Dermis blood vessel endothelial cell (primary cell): ENCODE results near the gene CIPC. TPM values are rescaled to one million over a fixed set of nuclear protein-coding genes. Genes with fewer than 3 reads are reported as not detected.
A peak's percentile ranks its signal among the peaks of the same experiment; 100 is the strongest.

Experiments used
- DNase-seq: peaks from one replicate; pipeline ENCODE4 v3.0.0; 2010
- total RNA-seq: library from RNA; depleted of rRNA; stranded (reverse); fragments of >200 nt; gene quantifications from 2 replicates; pipeline ENCODE4 v1.2.3, GENCODE V29; 2014

The CIPC gene
- total RNA-seq, 1 donor from 2014 or later = 14.1 TPM

GRCh38 chr14:77103951-77104350 is 5.9 kb downstream of the CIPC start:
- no peak for DNase-seq

DNA sequence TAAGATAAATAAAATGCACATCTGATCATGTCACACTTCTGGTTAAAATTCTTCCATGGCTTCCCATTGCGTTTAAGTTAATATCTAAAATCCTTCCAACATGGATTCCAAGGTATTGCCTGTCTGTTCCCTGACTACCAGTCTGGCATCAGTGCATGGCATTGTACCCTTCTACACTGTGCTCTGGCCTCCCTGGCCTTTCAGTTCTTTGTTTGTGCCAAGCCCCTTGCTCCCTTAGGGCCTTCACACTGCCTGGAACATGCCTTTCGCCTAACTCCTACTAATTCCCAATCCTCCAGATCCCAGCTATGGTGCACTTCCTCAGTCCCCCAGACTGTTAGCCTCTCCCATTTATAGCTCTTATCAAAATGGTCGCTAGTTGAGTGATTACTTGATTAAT is 6.3 kb downstream of the CIPC start:
- no peak for DNase-seq

DNA sequence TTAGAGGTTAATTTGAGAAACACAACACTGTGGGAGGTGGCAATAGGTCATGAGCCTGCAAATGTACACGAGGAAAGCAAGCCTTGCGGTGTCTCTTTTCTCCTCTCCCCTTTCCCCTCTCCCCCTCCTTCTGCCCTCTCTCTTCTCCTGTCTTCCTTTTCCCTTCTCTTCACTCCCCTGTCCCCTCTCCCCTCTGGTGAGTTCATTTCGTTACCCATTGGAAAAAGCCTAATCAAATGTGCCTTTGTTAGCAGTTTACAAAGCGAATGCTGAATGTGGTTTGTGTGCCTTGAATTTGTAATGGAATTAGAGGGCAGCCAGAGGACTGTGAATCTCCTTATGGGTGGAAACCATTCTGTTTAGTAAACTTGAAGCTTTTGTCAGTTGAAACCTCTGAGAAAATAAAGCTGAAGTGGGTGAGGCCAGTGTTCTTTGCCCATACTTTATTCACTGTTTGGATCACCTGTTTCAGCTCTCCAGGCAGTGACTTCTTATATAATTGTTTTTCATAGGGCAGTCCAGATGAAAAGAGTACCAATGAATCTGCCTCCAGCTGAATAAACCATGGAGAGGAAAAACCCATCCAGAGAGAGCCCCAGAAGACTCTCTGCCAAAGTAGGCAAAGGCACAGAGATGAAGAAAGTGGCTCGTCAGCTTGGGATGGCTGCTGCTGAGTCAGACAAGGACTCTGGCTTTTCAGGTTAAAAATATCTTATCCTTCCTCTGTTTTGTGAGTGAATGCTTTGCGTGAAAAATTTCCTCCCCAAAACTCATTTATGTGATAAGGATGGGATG is 7.3 kb downstream of the CIPC start:
- DNase-seq = no peak

GRCh38 chr14:77106666-77107065 is 8.6 kb downstream of the CIPC start:
- no peak for DNase-seq

- no peak for DNase-seq
Measured at GRCh38 chr14:77107228-77107627, 9.2 kb downstream of the CIPC start.

- no peak for DNase-seq
Measured at GRCh38 chr14:77108753-77109152, 10.7 kb downstream of the CIPC start.

DNA sequence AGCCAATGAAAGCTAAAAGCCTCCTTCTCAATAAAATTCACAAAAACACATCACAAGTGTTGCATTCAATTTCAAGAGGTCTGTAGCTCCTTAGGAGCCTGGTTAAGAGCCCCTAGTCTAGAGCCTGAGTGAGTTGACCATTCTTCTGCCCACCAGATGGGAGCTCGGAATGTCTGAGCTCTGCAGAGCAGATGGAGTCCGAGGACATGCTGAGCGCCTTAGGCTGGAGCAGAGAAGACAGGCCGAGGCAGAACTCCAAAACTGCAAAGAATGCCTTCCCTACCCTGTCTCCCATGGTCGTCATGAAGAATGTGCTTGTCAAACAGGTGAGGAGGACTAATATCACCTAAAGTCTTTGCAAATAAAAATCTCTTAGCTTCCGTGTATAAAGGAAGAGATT is 11.6 kb downstream of the CIPC start:
- DNase-seq = no peak

- no peak for DNase-seq
Measured at GRCh38 chr14:77110286-77110685, 12.2 kb downstream of the CIPC start.

DNA sequence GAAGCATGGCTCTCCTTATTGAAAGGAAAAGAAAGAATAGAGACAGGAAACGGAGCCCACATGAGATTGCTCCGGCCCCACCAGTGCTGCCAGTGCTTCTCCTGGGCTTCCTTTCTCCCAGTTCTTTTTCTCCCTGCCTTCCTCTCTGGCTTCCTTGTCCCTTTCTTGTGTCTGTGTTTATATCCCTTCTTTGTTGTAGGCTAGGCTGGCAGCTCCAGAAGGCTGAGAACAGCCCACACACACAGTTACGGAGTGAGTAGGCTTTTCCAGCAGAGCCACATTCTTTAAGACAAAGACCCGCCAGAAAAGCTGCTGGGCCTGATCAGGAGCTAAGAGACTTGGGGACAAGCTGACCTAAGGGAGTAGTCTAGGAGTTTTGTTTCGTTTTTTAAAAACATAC is 13.0 kb downstream of the CIPC start:
- DNase-seq = peak; percentile 60

- no peak for DNase-seq
Measured at GRCh38 chr14:77113644-77114043, 15.6 kb downstream of the CIPC start.

DNA sequence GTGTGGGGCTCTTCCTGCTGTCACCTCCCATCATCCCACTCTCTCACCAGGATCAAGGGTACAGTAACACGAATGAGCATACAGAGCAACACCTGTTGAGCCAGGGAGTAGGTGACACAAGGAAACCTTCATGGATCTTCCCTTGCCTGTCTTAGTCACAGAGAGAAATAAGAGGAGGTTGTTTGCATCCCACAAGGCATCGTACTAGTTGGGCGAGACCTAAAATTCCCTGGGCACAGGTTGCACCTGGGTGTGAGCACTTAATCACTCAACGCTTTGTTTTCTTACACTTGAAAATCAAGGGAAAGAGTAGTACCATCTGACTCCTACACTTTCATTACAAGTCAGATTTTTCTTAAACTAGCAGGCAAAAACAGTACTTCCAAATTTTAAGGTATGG is 16.6 kb downstream of the CIPC start:
- DNase-seq = no peak

GRCh38 chr14:77116172-77116817 is 18.2 kb downstream of the CIPC start:
- no peak for DNase-seq

DNA sequence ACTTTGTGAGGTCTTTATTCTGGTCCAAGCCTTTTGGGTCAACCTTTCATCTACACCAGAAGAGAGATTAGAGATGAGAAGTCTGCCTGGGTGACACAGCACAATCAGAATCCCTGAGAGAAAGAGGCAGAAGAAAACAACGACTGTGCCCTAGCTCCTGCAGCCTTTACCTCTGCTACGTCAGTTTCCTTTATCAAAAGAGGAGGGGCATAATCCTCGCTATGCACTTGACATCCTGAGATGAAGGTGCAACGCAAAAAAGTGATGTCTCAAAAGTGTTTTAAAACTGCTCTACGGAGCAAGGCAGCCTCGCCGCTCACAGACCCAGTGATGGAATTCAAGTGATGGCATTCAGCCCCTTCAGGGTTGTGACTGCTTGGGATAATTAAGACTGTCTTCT is 21.8 kb downstream of the CIPC start:
- DNase-seq = no peak

DNA sequence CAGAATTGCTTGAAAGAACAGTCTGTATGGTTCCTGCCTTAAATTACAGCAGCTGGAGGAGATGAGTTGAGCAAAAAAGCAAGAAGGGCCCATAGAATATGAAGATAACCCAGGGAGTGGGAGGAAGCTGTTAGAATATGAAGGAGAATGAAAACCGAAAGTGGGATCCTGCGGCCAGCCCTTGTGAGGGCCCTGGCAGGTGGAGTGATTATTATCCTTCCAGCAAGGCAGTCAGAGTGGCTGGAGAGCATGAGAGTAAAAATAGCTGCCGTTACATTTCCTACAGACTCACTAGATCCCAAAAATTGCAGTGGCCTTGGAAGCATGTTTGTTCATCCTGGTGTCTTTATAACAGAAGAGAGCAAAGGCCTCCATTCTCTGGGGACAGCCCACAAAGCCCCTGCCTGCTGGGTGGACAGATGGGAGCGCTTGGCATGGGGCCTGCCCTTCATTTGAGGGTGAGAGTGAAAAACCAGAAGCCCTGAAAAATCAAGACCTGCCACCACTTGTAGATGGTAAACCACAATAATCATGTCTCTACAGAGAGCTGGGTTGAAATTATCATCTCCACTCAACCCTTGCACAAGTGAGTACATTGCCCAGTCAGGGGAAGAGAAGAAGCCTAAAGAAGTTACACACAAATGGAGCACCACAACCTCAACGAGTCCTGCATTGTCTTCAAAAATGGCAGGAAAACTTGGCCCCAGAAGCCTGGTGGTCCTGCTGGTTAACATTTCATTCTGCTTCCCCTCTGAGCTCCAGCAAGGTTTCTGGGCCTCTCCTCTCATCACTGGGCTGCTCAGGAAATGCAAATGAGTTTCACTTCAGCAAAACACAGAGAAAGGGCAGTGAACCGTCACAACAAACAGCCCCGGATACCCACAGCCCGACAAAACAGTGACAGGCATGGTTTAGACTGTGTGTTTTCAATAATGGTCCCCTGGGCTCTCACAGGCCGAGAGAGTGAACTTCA is 23.0 kb downstream of the CIPC start:
- DNase-seq = no peak

GRCh38 chr14:77122526-77123125 is 24.6 kb downstream of the CIPC start:
- DNase-seq = no peak

DNA sequence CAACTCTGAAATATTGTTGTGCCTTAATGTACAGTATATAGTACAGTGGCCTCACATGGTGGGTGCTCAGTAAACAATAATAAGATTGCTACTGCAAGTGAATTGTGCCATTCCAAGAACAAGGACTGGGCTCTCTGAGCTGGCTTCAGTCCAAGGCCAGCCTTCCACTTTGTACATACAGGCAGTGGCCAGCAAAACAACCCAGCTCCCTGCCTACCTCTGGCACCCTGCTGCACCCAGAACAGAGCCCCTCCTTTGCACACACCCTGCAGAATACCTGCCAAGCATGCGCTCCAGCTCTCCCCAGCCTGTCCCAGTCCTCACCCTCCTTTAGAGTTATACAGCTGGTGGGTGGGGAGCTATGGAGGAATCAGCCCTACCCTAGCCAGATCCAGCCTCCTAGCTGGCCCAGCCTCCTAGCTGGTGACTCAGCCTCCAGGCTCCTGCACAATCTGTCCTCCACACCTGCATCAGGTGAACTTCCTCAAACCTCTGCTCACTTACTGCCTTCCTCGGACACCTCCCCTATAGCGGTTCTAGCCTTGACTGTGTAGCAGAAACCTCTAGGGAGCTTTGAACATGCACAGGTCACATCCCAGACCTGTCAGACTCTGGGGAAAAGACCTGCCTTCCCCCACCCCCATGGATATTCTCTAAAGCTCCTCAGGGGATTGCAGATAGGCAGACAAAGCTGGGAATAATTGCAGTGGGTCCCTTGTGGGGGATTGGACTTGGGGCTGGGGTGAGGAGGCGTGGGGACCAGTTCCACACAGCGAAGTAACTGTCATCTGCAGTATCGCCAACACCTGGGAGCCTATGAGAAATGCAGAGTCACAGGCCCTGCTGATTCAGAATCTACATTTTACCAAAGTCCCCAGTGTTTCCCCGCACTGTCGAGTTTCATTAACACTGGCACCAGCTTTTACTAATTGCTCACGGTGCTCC is 25.6 kb downstream of the CIPC start:
- DNase-seq = no peak

GRCh38 chr14:77124345-77125280 is 26.6 kb downstream of the CIPC start:
- DNase-seq = peak; percentile 67

GRCh38 chr14:77125281-77125801 is 27.3 kb downstream of the CIPC start:
- DNase-seq = no peak

DNA sequence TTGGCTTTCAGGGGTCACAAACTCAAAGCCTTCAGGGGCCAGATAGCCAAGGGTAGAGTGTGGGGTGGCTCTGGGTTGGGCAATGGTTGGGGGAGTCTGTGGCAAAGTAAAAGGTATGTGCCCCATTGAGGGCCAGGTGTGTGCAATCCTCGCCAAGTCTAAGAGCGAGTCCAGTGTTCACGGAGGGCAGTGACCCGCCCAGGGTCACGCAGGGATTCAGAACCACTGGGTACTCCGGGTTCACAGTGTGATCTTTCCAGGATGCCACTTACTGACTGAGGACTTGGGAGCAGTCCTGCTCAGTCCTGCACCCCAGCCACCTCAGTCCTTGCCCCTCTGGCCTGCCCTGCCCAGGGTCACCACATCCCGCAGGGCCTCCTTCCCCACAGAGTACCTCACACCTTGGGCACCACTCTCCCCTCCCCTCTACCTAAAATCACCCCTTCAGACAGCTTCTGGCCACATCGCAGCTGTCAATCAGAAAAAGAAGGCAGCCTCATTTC is 27.8 kb downstream of the CIPC start:
- DNase-seq = no peak

GRCh38 chr14:77126461-77126990 is 28.5 kb downstream of the CIPC start:
- no peak for DNase-seq
